NCI-H524 treated with DMSO at 0.1 percent for 48 hours (cell line): Measurements from ENCODE around the gene GPX7.

ENCODE experiments used
- DNase-seq: peaks from one replicate; lab custom pipeline; 2025; lab: John Stamatoyannopoulos, UW

GPX7 gene

DNA sequence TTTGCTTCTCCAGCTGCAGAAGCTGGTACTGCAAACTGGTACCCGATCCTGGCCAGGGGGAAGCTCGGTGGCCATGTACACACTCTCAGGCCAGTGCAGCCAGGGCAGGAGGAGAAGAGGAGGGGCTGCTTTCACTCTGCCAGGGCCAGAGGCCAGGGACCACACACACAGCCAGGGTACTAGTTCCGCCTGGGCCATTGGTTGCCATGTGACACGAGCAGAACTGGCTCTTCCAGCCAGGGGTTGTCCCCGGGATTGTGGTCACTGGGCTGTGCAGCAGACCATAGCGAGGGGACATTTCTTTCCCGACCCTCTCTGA is 27.1 kb downstream of the GPX7 start:
- DNase-seq: no peak

GRCh38 chr1:52629667-52630066 is 27.5 kb downstream of the GPX7 start:
- DNase-seq: no peak

GRCh38 chr1:52631759-52632331 is 29.7 kb downstream of the GPX7 start:
- DNase-seq: no peak

GRCh38 chr1:52632732-52633290 is 30.6 kb downstream of the GPX7 start, which contains the start of gene SHISAL2A:
Gene SHISAL2A (plus strand): TSS chr1:52633168. CDS start chr1:52633494, 326 bp downstream.
- DNase-seq: no peak

GRCh38 chr1:52633291-52633754 is 31.2 kb downstream of the GPX7 start:
- DNase-seq: no peak

DNA sequence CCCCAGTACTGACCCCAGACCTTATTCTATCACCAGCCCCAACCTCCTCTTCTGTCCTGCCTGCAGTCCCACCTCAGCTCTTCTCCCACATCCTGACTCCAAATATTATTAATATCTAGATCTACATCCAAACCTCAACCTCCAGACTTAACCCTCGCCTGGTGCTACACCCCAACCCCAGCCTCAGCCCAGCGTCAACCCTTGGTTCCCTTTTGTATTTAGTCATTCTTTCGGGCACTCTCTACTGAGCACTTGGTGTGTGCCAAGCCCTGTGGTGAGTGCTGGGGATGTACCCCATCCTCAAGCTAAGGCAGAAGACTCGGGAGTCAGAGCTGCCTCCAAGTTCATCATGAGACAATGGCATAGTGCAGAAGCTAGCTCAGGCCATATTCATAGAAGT is 31.9 kb downstream of the GPX7 start:
- no peak for DNase-seq

- DNase-seq: no peak
Measured at GRCh38 chr1:52635321-52636089, 33.3 kb downstream of the GPX7 start.

DNA sequence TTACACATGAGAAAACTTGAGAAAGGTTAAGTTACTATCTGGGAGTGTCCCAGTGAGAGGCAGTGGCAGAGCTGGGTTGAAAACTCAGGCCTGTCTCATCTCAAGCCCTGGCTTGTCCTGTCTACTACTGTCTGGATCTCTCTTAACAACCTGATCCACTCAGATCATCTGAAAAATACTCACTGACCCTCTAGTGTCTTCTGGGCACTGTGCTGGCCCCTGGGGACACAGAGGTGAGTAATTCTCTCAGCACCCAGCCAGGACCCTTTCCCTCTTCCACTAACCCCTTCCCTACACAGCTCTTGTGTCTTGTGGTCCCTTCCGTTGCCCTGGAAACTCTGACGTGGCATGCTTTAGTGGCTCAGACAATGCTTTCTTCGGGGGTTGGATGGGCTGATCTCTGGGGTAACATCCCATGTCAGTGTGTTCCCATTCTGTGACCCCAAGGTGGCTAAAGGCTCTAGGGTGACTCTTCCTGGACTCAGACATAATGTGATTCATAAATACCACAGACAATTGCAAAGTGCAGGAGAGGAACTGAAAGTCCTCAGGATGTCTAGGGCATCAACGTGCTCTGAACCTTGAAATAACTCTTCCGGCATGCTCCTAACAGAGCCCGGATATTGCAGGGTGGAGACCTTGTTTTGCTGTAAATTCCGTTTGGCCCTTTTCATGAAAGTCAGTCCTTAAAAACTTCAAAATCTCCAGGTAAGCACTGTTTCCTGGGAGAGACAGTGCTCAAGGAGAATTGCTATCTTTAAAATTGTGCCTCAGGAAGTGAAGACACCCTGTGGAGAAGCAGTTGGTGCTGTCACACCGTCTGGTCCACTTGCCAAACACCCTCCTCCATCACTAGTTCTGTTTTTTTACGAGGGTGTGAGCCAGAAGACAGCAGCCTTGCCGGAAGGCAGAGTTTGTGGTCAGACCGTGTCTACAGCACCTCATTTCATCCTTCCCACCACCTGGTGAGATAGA is 34.8 kb downstream of the GPX7 start:
- no peak for DNase-seq

DNA sequence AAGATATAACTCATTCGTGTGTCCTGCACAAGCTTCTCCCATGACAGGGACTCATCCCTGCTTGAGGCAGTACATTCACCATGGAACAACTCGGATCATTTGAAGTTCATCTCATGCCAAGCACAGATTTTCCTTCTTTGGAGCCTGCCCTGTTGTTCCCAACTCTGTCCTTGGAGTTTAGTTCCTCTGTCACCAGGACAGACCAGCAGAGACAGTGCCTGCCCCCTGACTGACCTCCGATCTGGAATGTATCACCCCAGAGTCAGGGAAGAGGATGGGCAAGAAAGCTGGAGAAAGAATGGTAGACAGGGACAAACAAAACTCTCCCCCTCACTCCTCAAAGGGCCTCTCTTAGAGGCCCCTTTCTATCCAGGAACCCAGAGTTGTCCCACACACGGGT is 35.8 kb downstream of the GPX7 start:
- no peak for DNase-seq

GRCh38 chr1:52640697-52641096 is 38.5 kb downstream of the GPX7 start:
- DNase-seq: no peak

DNA sequence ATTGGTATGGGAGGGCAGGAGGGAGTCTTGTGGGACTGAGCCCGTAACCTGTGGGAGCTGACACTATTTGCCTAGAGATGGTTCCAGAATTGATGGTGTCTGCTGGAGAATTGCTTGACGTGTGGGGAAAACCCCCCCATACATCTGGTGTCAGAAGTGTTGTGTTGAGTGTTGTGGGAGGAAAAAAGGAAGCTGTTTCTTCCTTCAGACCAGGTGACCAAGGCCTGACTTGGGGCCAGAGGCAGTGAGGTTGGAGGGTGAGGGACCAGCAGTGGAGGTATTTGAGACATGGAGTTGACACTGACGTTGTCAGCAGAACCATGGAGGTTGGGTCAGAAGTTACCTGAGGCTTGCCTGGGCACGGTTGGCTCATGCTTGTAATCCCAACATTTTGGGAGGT is 39.1 kb downstream of the GPX7 start:
- no peak for DNase-seq

GRCh38 chr1:52645261-52645660 is 43.1 kb downstream of the GPX7 start:
- DNase-seq: no peak

DNA sequence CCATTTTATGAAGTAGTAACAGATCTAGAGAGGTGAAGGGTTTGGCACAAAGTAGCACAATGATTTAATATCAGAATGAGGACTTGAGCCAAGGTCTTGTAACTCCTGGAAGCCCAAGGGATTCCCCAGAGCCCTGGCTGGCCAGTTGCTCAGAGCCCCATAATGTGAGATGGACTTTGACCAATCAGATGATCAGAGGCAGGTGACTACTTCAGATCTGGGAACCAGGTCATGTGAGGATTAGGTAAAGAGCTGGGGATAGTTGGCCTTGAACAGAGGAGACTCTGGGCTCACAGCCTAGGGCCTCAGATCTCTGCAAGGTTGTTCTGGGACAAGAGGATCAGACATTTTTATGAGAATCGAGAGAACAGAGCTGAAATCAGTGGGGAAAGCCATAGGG is 49.7 kb downstream of the GPX7 start:
- no peak for DNase-seq

GRCh38 chr1:52653207-52653849 is 51.2 kb downstream of the GPX7 start:
- DNase-seq: no peak

GRCh38 chr1:52654063-52654462 is 51.9 kb downstream of the GPX7 start:
- DNase-seq: no peak

GRCh38 chr1:52657702-52658101 is 55.5 kb downstream of the GPX7 start:
- no peak for DNase-seq
